ENCODE results near the gene METTL15. TPM values are rescaled to one million over a fixed set of nuclear protein-coding genes. Genes with fewer than 3 reads are reported as not detected.

The METTL15 gene
- total and polyA plus RNA-seq, 2 of the 8 experiments (the other 6 are each of a cell fraction or from before 2014, with no cell fraction given) = 5.4 to 10.5 TPM

- H4K8ac ChIP-seq (ENCODE audit: extremely low read depth, insufficient read depth, low read length) = no peak overlapping the region
- H3K4me2 ChIP-seq (ENCODE audit: insufficient read depth in 1 of 2, low read depth in 2 of 2, low read length in 2 of 2) = no peak overlapping the region
- no peak overlapping the region for H2BK120ac ChIP-seq (replicated peaks; ENCODE audit: low read depth, low read length)
- no peak overlapping the region for H2BK12ac ChIP-seq (ENCODE audit: low read depth, low read length)
- no peak overlapping the region for H4K91ac ChIP-seq (replicated peaks; ENCODE audit: insufficient read length, low read length)
- H3K9ac ChIP-seq (replicated peaks in 1 of 4; ENCODE audit: extremely low read depth in 1 of 4, low read depth in 3 of 4, low read length in 3 of 4) = no peak overlapping the region
- H3K14ac ChIP-seq (ENCODE audit: insufficient read length) = no peak overlapping the region
- H3K4me3 ChIP-seq (ENCODE audit: extremely low read depth in 1 of 4, insufficient read depth in 2 of 4, low read depth in 3 of 4, low read length in 4 of 4) = no peak overlapping the region
- FAIRE-seq = no peak
- no peaks in the 10 kb centered on the region for H3K4me1 ChIP-seq (replicated peaks in 1 of 4; ENCODE audit: control insufficient read depth in 3 of 4, insufficient read depth in 4 of 4, low read length in 3 of 4)
- DNase-seq (ENCODE audit: low read depth in 1 of 2, low spot score in 2 of 2) = no peak
- no peak overlapping the region for H3K27ac ChIP-seq (ENCODE audit: low read depth, low read length)
- no peaks in the 10 kb centered on the region for H3K36me3 ChIP-seq (ENCODE audit: control insufficient read depth in 2 of 4, insufficient read depth in 4 of 4, low read length in 3 of 4)
- H2BK5ac ChIP-seq (ENCODE audit: low read depth, low read length) = no peak overlapping the region
- no peaks in the 10 kb centered on the region for H3K79me1 ChIP-seq (ENCODE audit: low read depth, low read length)
- H4K5ac ChIP-seq (ENCODE audit: insufficient read length, low read depth, low read length) = no peak overlapping the region
- H3K9me3 ChIP-seq (ENCODE audit: insufficient read depth in 2 of 2, low read depth in 1 of 2, low read length in 1 of 2) = no peaks in the 10 kb centered on the region
- H2BK15ac ChIP-seq (ENCODE audit: low read length) = no peak overlapping the region
- H3K79me2 ChIP-seq (ENCODE audit: control insufficient read depth in 1 of 2, insufficient read depth in 2 of 2, low read length in 2 of 2) = no peaks in the 10 kb centered on the region
- POLR2A ChIA-PET (ENCODE audit: partially characterized antibody) = no interaction called here
- 0 out of 2 replicates have a peak, but pooled peaks cover 2% of the 10 kb centered on the region for H3K23me2 ChIP-seq (ENCODE audit: low read depth, low read length)
- no peaks in the 10 kb centered on the region for H3K27me3 ChIP-seq (replicated peaks in 1 of 4; ENCODE audit: control insufficient read depth in 3 of 4, extremely low read depth in 1 of 4, insufficient read depth in 3 of 4, low read length in 3 of 4)
- no peak overlapping the region for H2BK20ac ChIP-seq (ENCODE audit: low read length)
- no peak overlapping the region for H2AK5ac ChIP-seq (ENCODE audit: low read depth, low read length)
- no peak overlapping the region for H3K23ac ChIP-seq (ENCODE audit: insufficient read length)
- CTCF ChIA-PET (ENCODE audit: partially characterized antibody) = interaction anchor here (0.8 kb wide), 1 partner anchor 535 kb away, joined by 3 read pairs; no protein-coding TSS in a partner anchor
- H4K20me1 ChIP-seq (replicated peaks in 1 of 2; ENCODE audit: control insufficient read depth in 1 of 2, insufficient read depth in 2 of 2, low read length in 2 of 2) = peaks cover 0 to 3% of the 10 kb centered on the region in 2 experiments
- H3K4ac ChIP-seq (replicated peaks; ENCODE audit: insufficient read length, low read depth, low read length) = no peak overlapping the region
- no peak overlapping the region for H3K18ac ChIP-seq (ENCODE audit: extremely low read depth, low read length)
- H3K56ac ChIP-seq (replicated peaks; ENCODE audit: insufficient read length, low read depth, low read length) = no peak overlapping the region
- no peak overlapping the region for H2AFZ ChIP-seq (ENCODE audit: low read length)
- TF ChIP-seq POU5F1 (IDR thresholded peaks at IDR 0.05; ENCODE audit: low read depth, low read length) (no peak), CTBP2 (IDR thresholded peaks at IDR 0.05; ENCODE audit: borderline replicate concordance, insufficient read depth, insufficient read length, low read length) (no peak), TBP (IDR thresholded peaks at IDR 0.05; ENCODE audit: low read depth, low read length) (no peak), YY1 (IDR thresholded peaks at IDR 0.05; ENCODE audit: low read depth, low read length) (no peak), E2F6 (IDR thresholded peaks at IDR 0.05) (no peak), GABPA (IDR thresholded peaks at IDR 0.05; ENCODE audit: borderline replicate concordance, insufficient read depth, low read length) (no peak), CHD1 (IDR thresholded peaks at IDR 0.05; ENCODE audit: low read depth, low read length) (no peak), SIX5 (IDR thresholded peaks at IDR 0.05; ENCODE audit: low read depth, low read length) (no peak), CREB1 (IDR thresholded peaks at IDR 0.05) (no peak), RNF2 (IDR thresholded peaks at IDR 0.05; ENCODE audit: borderline replicate concordance, low read depth, low read length, missing control alignments, poor library complexity, severe bottlenecking) (no peak), BCL11A (IDR thresholded peaks at IDR 0.05; ENCODE audit: low read depth in 2 of 2, low read length in 2 of 2) (no peak), ATF2 (IDR thresholded peaks at IDR 0.05; ENCODE audit: low read length) (no peak), POLR2AphosphoS5 (IDR thresholded peaks at IDR 0.05; ENCODE audit: low read depth, low read length) (no peak)
Measured at GRCh38 chr11:28257761-28258160, 149.6 kb downstream of the METTL15 start.
